ENCODE results near the gene TFIP11. TPM values are rescaled to one million over a fixed set of nuclear protein-coding genes. Genes with fewer than 3 reads are reported as not detected.
A peak's percentile ranks its signal among the peaks of the same experiment; 100 is the strongest.

Gene TFIP11
- total and polyA plus RNA-seq, 5 donors from 2014 or later: 31.9 to 109 (median 40.8) TPM

GRCh38 chr22:26487996-26488395, 24.3 kb downstream of the TFIP11 start:
- H3K27ac Mint-ChIP-seq: no peak overlapping the region
- H3K27me3 ChIP-seq (ENCODE audit: control insufficient read depth, insufficient read depth, low read length): no peaks in the 10 kb centered on the region
- H3K36me3 ChIP-seq (ENCODE audit: control insufficient read depth, insufficient read depth, low read length): peaks cover 56% of the 10 kb centered on the region
- no peaks in the 10 kb centered on the region for H3K27me3 Mint-ChIP-seq
- peaks cover 16 to 29% (median 26%) of the 10 kb centered on the region in 4 donors for H3K4me1 Mint-ChIP-seq
- DNase-seq (no peak), ATAC-seq (ENCODE audit: low read depth in 2 of 2) (no peak)
- no peaks in the 10 kb centered on the region for H3K9me3 ChIP-seq (ENCODE audit: control insufficient read depth in 2 of 2, low read length in 2 of 2)
- peaks cover 19% of the 10 kb centered on the region for H3K4me1 ChIP-seq (ENCODE audit: control insufficient read depth, insufficient read depth, low read length, poor library complexity, severe bottlenecking)
- peaks cover 22% of the 10 kb centered on the region for H3K36me3 Mint-ChIP-seq
- no peak overlapping the region for H3K27ac ChIP-seq (ENCODE audit: insufficient read depth, low read length, poor library complexity, severe bottlenecking)
- H3K4me3 Mint-ChIP-seq: peak overlapping the region in 1 of 4 donors; percentile 34
- H3K4me3 ChIP-seq (ENCODE audit: low read depth, low read length): no peak overlapping the region
- no peaks in the 10 kb centered on the region for H3K9me3 Mint-ChIP-seq

- Mint-ChIP-seq H3K36me3 (peaks cover 17% of the 10 kb centered on the region), H3K27ac (peak overlapping the region in 1 of 3 donors; percentile 99), H3K9me3 (no peaks in the 10 kb centered on the region), H3K4me1 (peaks cover 28 to 44% (median 38%) of the 10 kb centered on the region in 4 donors), H3K4me3 (peak overlapping the region in 3 of 4 donors; percentile 13 to 90 (median 76)), H3K27me3 (no peaks in the 10 kb centered on the region)
- H3K9me3 ChIP-seq (ENCODE audit: control insufficient read depth in 2 of 2, low read length in 2 of 2): no peaks in the 10 kb centered on the region
- H3K27ac ChIP-seq (ENCODE audit: insufficient read depth, low read length, poor library complexity, severe bottlenecking): no peak overlapping the region
- peaks cover 40% of the 10 kb centered on the region for H3K36me3 ChIP-seq (ENCODE audit: control insufficient read depth, insufficient read depth, low read length)
- no peaks in the 10 kb centered on the region for H3K27me3 ChIP-seq (ENCODE audit: control insufficient read depth, insufficient read depth, low read length)
- no peak overlapping the region for H3K4me3 ChIP-seq (ENCODE audit: low read depth, low read length)
- DNase-seq (no peak), ATAC-seq (ENCODE audit: low read depth in 2 of 2) (no peak)
- peaks cover 24% of the 10 kb centered on the region for H3K4me1 ChIP-seq (ENCODE audit: control insufficient read depth, insufficient read depth, low read length, poor library complexity, severe bottlenecking)
Measured at GRCh38 chr22:26486394-26486793, 25.9 kb downstream of the TFIP11 start.

- H3K9me3 Mint-ChIP-seq: no peaks in the 10 kb centered on the region
- peaks cover 28 to 49% (median 42%) of the 10 kb centered on the region in 4 donors for H3K4me1 Mint-ChIP-seq
- H3K4me3 Mint-ChIP-seq: peak overlapping the region in 3 of 4 donors; percentile 68 to 90 (median 76)
- H3K27ac Mint-ChIP-seq: peak overlapping the region in 2 of 3 donors; percentile 91 to 99
- Histone ChIP-seq H3K27ac (ENCODE audit: insufficient read depth, low read length, poor library complexity, severe bottlenecking) (peak overlapping the region; percentile 94), H3K4me3 (ENCODE audit: low read depth, low read length) (no peak overlapping the region), H3K27me3 (ENCODE audit: control insufficient read depth, insufficient read depth, low read length) (no peaks in the 10 kb centered on the region), H3K36me3 (ENCODE audit: control insufficient read depth, insufficient read depth, low read length) (peaks cover 35% of the 10 kb centered on the region), H3K9me3 (ENCODE audit: control insufficient read depth in 2 of 2, low read length in 2 of 2) (no peaks in the 10 kb centered on the region), H3K4me1 (ENCODE audit: control insufficient read depth, insufficient read depth, low read length, poor library complexity, severe bottlenecking) (peaks cover 28% of the 10 kb centered on the region)
- DNase-seq: no peak
- no peaks in the 10 kb centered on the region for H3K27me3 Mint-ChIP-seq
- H3K36me3 Mint-ChIP-seq: peaks cover 20% of the 10 kb centered on the region
- no peak for ATAC-seq (ENCODE audit: low read depth in 2 of 2)
Measured at GRCh38 chr22:26485806-26486390, 26.4 kb downstream of the TFIP11 start.

- peaks cover 17% of the 10 kb centered on the region for H3K36me3 Mint-ChIP-seq
- peaks cover 29 to 58% (median 47%) of the 10 kb centered on the region in 4 donors for H3K4me1 Mint-ChIP-seq
- DNase-seq (no peak), ATAC-seq (ENCODE audit: low read depth in 2 of 2) (no peak)
- H3K27ac ChIP-seq (ENCODE audit: insufficient read depth, low read length, poor library complexity, severe bottlenecking): peak overlapping the region; percentile 94
- H3K27me3 ChIP-seq (ENCODE audit: control insufficient read depth, insufficient read depth, low read length): no peaks in the 10 kb centered on the region
- H3K9me3 Mint-ChIP-seq: no peaks in the 10 kb centered on the region
- no peaks in the 10 kb centered on the region for H3K9me3 ChIP-seq (ENCODE audit: control insufficient read depth in 2 of 2, low read length in 2 of 2)
- H3K36me3 ChIP-seq (ENCODE audit: control insufficient read depth, insufficient read depth, low read length): peaks cover 27% of the 10 kb centered on the region
- peak overlapping the region in 2 of 3 donors; percentile 27 to 99 for H3K27ac Mint-ChIP-seq
- peak overlapping the region; percentile 95 for H3K4me3 ChIP-seq (ENCODE audit: low read depth, low read length)
- peaks cover 37% of the 10 kb centered on the region for H3K4me1 ChIP-seq (ENCODE audit: control insufficient read depth, insufficient read depth, low read length, poor library complexity, severe bottlenecking)
- H3K27me3 Mint-ChIP-seq: no peaks in the 10 kb centered on the region
- H3K4me3 Mint-ChIP-seq: peak overlapping the region; percentile 45 to 90 (median 58)
Measured at GRCh38 chr22:26485013-26485412, 27.3 kb downstream of the TFIP11 start.

- H3K9me3 Mint-ChIP-seq: peaks cover 0 to 2% (median 0%) of the 10 kb centered on the region in 7 donors
- DNase-seq: peak; percentile 30 to 56 (median 49)
- no peaks in the 10 kb centered on the region for H3K27me3 Mint-ChIP-seq
- peak; percentile 39 to 42 for ATAC-seq (ENCODE audit: low read depth in 2 of 2)
- H3K4me1 ChIP-seq (ENCODE audit: control insufficient read depth, insufficient read depth, low read length, poor library complexity, severe bottlenecking): peaks cover 38% of the 10 kb centered on the region
- H3K9me3 ChIP-seq (ENCODE audit: control insufficient read depth in 2 of 2, low read length in 2 of 2): no peaks in the 10 kb centered on the region
- no peaks in the 10 kb centered on the region for H3K27me3 ChIP-seq (ENCODE audit: control insufficient read depth, insufficient read depth, low read length)
- peaks cover 21% of the 10 kb centered on the region for H3K36me3 Mint-ChIP-seq
- H3K27ac Mint-ChIP-seq: peak overlapping the region; percentile 82 to 99 (median 99)
- H3K36me3 ChIP-seq (ENCODE audit: control insufficient read depth, insufficient read depth, low read length): peaks cover 20% of the 10 kb centered on the region
- peak overlapping the region; percentile 90 to 96 (median 95) for H3K4me3 Mint-ChIP-seq
- H3K27ac ChIP-seq (ENCODE audit: insufficient read depth, low read length, poor library complexity, severe bottlenecking): peak overlapping the region; percentile 94
- peak overlapping the region; percentile 95 for H3K4me3 ChIP-seq (ENCODE audit: low read depth, low read length)
- peaks cover 36 to 65% (median 54%) of the 10 kb centered on the region in 4 donors for H3K4me1 Mint-ChIP-seq
Measured at GRCh38 chr22:26484360-26484706, 27.9 kb downstream of the TFIP11 start.

GRCh38 chr22:26483439-26484359, 28.6 kb downstream of the TFIP11 start, which contains the start of the genes HPS4 and SRRD:
TSS of gene HPS4 (minus strand) at chr22:26483783. CDS start at chr22:26481762, 2,021 bp downstream.
TSS of gene SRRD (plus strand) at chr22:26483877. CDS start at chr22:26483891, 14 bp downstream.
- ATAC-seq (ENCODE audit: low read depth in 2 of 2): peak; percentile 80 to 83
- Mint-ChIP-seq H3K27me3 (no peaks in the 10 kb centered on the region), H3K9me3 (peaks cover 0 to 2% (median 0%) of the 10 kb centered on the region in 7 donors), H3K27ac (peak within 1 kb of the TSS; percentile 99), H3K36me3 (peaks cover 21% of the 10 kb centered on the region), H3K4me3 (peak within 1 kb of the TSS; percentile 90 to 96 (median 95)), H3K4me1 (peaks cover 38 to 71% (median 57%) of the 10 kb centered on the region in 4 donors)
- no peaks in the 10 kb centered on the region for H3K27me3 ChIP-seq (ENCODE audit: control insufficient read depth, insufficient read depth, low read length)
- DNase-seq: peak; percentile 91 to 95 (median 94)
- H3K9me3 ChIP-seq (ENCODE audit: control insufficient read depth in 2 of 2, low read length in 2 of 2): no peaks in the 10 kb centered on the region
- peaks cover 14% of the 10 kb centered on the region for H3K36me3 ChIP-seq (ENCODE audit: control insufficient read depth, insufficient read depth, low read length)
- H3K27ac ChIP-seq (ENCODE audit: insufficient read depth, low read length, poor library complexity, severe bottlenecking): peak within 1 kb of the TSS; percentile 94
- peak within 1 kb of the TSS; percentile 95 for H3K4me3 ChIP-seq (ENCODE audit: low read depth, low read length)
- peaks cover 45% of the 10 kb centered on the region for H3K4me1 ChIP-seq (ENCODE audit: control insufficient read depth, insufficient read depth, low read length, poor library complexity, severe bottlenecking)

- no peaks in the 10 kb centered on the region for H3K27me3 ChIP-seq (ENCODE audit: control insufficient read depth, insufficient read depth, low read length)
- H3K36me3 ChIP-seq (ENCODE audit: control insufficient read depth, insufficient read depth, low read length): peaks cover 7% of the 10 kb centered on the region
- H3K9me3 ChIP-seq (ENCODE audit: control insufficient read depth in 2 of 2, low read length in 2 of 2): no peaks in the 10 kb centered on the region
- no peak for DNase-seq
- Mint-ChIP-seq H3K27ac (peak overlapping the region; percentile 99), H3K4me1 (peaks cover 40 to 74% (median 54%) of the 10 kb centered on the region in 4 donors), H3K27me3 (no peaks in the 10 kb centered on the region), H3K36me3 (peaks cover 17% of the 10 kb centered on the region), H3K4me3 (peak overlapping the region; percentile 90 to 96 (median 95)), H3K9me3 (peaks cover 0 to 2% (median 0%) of the 10 kb centered on the region in 7 donors)
- ATAC-seq (ENCODE audit: low read depth in 2 of 2): no peak
- H3K4me1 ChIP-seq (ENCODE audit: control insufficient read depth, insufficient read depth, low read length, poor library complexity, severe bottlenecking): peaks cover 46% of the 10 kb centered on the region
- peak overlapping the region; percentile 73 for H3K4me3 ChIP-seq (ENCODE audit: low read depth, low read length)
- H3K27ac ChIP-seq (ENCODE audit: insufficient read depth, low read length, poor library complexity, severe bottlenecking): peak overlapping the region; percentile 94
Measured at GRCh38 chr22:26483043-26483438, 29.2 kb downstream of the TFIP11 start.
